NCI-H1105 treated with DMSO at 0.1 percent for 48 hours (cell line): ENCODE measurements around the gene PKNOX2.

Source experiments
- DNase-seq: peaks from one replicate; lab custom pipeline; 2025; lab: John Stamatoyannopoulos, UW

The PKNOX2 gene

DNA sequence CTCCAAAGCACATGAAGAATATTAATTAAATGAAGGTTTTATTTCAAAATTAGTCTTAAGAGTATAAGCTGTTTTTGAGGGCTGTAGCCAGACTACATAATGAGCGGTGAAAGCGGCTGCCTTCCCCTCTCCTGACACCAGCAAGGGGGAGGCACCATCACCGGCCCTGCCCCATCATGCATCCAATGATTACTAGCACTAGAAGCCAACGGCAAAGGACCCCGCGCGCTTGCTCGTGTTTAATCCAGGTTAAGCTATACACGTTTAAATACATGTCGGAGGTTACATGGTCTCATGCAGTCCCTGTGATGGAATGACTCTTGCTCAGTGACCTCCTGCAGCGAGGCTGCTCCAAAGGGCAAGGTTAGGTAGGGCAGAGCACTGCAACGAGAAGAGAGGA, 281.2 kb downstream of the PKNOX2 start:
- no peak for DNase-seq

DNA sequence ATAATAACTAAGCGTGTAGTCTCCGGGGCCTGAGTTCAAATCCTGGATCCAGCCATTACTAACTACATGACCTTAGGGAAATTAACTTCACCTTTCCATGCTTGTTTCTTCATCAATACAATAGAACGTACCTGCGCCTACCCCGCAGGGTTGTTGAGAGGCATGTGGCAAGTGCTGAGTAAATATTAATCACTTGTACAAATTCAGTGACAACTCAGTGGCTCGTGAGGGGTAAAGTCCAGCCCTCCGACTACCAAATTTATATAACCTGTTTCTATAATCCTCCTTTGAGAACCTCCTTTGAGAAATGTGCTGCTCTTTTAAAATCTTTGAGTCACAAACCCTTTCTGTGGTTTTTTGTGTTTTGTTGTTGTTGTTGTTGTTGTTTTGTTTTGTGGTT, 281.7 kb downstream of the PKNOX2 start:
- no peak for DNase-seq

DNA sequence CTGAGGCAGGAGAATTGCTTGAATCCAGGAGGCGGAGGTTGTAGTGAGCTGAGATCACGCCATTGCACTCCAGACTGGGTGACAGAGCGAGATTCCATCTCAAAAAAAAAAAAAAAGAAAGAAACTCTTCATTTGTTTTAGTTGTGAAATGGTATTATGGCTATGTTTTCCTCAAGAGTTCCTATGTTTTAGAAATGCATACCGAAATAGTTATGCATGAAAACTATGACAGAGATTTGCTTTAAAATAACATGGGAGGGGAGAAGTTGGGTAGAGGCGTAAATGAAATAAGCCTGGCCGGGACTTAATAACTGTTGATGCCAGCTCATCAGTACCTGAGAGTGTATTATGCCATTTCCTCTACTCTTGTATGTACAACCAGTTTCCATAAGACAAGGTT, 283.2 kb downstream of the PKNOX2 start:
- DNase-seq = no peak

DNA sequence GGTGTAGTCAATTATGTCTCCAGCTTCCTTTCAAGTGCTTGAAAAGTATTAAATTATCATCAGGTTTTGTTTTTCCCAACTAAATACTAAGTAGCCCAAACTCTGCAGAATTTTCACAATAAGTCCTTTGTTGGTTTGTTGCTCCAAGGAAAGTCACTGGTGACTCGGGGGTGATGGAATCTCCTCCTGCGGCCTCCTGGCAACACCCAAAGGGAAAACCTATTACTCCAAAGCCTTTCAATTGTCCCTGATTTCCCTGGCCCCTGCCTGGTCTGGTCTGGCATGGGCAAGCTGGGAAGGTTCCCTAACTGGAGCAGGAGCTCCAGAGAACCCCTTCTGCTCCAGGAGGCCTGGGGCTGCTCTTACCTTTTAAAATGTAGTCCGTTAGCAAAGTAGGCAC, 283.6 kb downstream of the PKNOX2 start:
- DNase-seq = no peak

DNA sequence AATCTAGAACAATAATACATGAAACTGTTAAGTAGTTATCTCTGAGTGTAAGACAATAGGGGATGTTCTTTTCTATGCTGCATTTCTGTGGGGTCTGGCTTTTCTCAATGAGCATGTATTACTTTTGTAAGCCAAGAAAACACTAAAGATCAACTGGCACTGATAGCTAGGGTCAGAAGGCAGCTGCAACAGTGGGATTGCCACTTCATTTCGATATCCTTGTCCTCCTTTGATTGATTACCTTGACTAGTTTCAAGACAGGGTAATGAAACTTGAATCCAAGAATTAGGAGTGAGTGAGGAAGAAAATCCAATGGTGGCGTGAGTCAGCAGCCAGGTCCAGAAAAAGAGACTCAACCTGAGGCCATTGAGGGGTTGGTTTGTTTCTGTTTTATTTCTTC, 285.0 kb downstream of the PKNOX2 start:
- DNase-seq = no peak

DNA sequence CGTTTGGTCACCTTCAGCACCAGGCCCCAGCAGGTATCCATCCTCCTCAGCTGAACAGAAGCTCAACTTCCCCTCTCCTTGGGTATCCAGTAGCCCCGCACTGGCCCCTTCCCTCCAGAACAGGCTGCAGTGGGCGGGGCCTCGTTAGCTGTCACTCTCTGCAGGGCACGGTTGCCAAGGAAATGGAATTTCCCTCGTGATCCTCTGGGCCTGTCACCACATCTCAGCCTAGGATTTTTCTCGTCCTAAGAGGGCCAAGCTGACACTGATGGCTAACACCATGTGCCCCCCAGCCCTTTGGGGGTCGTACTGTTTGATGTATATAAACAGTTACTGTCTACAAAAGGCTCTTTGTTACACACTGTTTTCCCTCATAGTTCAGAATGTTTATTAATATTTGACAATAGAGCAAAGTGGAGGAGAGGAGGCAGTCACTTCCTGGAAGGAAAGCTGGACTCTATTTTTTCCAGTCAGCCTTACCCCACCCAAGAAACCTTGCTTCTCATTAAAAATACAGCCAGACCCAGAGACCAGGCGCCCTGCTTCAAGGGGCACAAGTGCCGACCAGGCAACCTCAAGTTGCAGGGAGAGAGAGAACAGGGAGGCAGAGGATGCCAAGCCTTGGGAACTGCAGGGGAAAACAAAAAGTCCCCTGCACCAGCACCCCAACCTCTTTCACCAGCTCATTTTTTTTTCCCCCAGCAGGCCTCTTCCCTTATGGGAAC, 287.0 kb downstream of the PKNOX2 start:
- peak; percentile 13 for DNase-seq

DNA sequence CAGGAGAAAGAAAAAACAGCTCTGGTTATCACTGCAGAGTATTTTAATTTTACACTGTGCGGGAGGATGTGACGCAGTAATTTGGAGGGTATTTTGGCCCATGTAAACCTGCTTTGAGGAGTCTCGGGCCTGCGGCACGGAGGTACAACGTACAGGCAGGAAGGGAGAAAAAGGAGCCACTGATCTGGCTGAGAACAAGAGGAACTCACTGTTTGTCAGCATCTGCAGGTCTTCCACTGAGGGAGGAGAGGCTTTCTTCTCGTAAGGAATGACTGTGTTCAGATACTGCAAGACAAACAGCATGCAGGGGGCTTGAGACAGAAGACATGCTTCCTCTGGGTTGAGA, 287.5 kb downstream of the PKNOX2 start:
- no peak for DNase-seq

DNA sequence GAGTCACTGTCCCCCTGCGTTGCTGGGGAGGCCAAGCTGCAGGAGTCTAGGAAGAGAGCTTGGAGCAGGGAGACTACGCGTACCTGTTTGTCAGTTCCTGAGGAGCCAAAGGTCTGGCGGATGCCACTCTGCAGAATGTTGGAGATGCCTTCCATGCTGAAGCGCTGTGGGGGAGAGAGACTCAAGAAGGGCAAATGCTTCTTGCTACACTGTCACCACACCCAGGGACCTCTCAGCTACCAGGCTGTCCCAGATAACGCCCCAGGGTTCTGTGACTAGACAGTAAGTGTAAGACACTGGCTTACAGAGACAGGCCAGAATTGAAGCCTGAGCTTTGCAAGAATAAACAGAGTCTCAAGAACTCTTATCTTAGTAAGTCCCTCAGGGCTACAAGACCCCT, 289.5 kb downstream of the PKNOX2 start:
- no peak for DNase-seq

DNA sequence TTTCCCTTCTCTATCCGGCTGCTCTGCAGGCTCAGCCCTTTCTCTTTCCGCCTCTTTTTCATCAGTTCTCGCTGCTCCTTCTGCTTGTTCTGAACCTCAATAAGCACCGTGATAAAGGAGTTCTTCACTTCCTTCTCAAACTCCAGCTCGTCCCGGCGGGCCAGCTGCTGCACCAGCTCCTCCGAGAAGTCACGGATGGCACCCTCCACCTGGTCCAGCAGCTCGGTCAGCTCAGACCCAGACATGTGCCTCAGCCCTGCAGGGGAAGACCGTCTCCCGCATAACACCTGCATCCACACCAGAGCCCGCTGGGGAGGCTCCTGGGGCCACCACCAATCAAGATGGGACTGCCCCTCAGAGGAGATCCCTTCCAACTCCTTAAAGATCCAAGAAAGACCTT, 291.3 kb downstream of the PKNOX2 start:
- no peak for DNase-seq

DNA sequence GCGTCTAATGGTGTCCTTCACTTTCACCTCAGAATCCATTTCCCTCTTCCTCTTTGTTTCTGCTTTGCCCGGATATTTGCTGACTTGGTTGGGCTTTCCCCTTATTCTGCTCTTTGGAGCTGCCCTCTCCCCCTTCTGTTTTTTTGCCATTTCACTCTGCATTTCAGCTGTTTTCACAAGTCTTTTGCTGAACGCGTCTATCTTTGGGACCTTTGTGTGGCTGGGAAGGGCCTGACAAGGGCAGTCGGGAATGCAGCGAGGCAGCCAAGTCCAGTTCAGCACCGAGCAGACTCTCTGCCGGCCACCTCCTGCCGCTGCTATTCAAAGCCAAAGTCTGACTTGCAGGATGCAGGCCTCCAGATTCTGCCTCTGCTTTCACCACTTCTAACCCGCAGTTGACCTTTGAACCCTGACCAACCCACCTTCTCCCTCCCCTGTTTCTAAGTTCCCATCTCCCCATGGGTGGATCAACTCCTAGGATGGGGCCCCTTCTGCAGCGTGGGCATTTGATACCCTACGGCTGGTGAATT, 293.3 kb downstream of the PKNOX2 start:
- DNase-seq = no peak

DNA sequence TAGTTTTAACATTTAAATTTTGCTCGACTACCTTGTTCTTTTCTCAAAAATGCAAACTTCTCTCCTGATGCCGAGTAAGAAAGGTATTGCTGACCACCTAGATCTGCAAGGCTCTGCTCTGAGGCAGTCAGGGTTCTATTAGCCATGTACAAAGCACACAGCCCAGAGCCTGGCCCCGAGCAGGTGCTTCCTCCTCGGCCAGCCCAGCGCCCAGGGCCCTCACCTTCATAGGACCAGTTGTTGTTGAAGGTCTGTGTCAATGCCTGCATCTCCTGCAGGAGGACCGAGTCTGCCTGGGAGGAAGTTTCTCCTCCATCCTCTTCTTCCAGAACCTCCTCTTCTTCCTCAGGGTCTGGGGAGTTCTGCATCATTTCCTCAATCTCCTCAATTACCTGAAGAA, 295.7 kb downstream of the PKNOX2 start:
- DNase-seq = no peak

DNA sequence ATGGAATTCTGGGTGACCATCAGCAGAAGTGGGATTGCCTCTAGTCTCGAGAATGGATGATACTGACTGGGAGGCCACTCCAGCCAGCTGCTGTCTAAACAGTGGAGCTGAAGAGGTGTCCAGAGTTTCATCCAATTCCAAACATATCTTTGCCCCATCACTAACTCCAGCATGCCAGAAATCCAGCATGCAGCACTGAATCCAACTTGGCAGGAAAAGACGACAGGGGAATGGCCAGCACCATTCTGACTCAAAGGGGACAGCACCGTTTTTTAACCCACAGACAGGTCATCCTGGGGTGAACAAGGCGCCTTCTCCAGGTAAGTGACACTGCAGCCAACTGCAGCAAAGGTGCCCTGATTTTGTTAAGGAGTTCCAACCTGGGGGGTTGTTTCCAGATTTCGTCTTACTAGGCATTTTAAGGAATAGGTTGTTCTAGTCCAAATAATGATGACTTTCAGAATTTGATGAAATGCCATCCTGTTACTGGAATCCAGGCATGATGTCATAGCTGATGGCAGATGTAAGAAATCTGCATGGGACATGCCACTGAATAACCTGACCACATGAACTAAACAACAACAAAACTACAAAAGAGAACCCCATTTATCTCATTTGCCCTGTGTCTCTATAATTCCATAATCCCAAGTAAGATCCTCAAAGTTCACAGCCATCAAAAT, 299.2 kb downstream of the PKNOX2 start:
- no peak for DNase-seq

DNA sequence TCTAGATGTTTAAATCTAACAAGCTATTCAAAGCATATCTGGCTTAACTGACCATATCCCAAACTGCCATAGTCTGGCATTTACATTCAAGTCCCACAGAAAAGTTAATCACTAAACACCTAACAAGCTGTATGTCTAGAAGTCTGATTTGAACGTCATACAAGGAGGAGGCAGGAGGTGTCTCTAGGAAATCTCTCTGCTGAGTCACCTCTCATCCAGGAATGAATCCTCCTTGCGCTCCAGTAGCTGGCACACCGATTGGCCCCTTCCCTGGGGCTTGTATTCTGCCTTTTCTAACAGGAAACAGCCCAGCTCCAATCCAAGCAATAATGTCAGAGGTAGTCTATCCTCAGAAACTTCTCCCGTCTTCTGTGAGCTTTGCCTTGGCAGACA, 299.7 kb downstream of the PKNOX2 start:
- no peak for DNase-seq

DNA sequence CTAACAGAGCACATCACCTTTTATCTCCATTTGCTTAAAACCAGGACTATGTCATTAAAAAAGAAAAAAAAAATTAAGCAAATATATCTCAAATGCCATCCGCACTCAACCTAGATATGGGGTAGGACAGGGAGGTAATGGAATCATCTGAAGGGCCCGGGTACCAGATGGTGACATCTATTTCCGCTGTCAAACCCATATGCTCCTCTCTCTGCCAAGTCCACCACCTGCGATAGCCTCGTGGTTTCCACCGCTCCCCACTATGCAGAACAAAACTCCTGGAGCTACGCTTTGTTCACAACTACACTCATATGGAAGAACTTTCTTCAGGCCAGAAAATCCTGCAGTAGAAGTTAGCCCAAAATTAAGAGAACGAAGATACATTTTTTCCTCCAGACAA, 300.1 kb downstream of the PKNOX2 start:
- no peak for DNase-seq

DNA sequence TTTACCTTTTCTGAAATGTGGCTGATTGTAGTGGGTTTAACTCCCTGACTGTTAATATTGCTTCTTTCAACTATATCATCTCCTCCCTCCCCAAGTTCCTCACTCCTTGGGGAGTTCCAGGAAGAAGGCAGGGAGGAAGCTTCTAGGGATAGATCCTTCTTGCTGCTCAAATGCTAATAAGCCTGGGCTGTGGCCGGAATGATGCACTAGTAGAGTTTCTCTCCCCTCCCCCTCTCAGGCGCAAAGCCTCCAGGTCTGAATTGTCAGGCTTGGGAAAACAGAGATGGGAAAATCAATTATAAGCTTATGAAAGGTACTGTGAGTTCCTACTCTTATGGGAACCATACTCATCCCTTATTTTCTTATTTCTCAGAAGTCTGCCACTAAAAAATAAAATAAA, 300.7 kb downstream of the PKNOX2 start:
- no peak for DNase-seq

DNA sequence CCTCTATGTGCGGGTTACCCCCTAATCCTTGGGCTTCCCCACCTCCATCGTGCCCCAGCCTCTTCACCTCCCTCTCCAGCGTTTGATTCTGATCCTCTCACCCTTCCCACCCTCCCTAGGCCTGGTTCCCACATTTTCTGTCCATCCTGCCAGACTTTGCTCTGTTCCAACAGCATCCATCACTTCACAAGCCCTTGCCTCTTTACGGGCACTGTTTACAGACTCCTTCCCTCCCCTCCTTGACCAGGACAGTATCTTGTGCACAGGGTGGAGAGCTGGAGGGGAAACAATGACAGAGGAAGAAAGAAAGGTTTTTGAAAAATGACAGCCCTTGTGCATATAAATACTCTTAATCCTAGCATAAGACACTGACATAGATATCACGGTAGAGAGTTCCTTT, 301.1 kb downstream of the PKNOX2 start:
- DNase-seq = no peak

DNA sequence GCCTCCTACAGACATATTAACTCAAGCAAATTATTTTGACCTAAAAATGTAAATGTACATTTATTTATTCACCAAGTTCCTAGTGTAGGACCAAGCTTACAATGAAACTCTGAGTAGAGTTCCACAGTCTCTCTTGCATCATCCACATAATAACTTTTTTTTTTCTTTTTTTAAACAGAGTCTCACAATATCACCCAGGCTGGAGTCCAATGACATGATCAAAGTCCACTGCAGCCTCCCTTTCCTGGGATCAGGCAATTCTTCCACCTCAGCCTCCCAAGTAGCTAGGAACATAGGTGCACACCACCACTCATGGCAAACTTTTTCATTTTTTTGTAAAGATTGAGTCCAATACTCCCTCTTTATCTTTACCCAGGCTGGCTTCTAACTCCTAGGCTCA, 303.5 kb downstream of the PKNOX2 start:
- no peak for DNase-seq

DNA sequence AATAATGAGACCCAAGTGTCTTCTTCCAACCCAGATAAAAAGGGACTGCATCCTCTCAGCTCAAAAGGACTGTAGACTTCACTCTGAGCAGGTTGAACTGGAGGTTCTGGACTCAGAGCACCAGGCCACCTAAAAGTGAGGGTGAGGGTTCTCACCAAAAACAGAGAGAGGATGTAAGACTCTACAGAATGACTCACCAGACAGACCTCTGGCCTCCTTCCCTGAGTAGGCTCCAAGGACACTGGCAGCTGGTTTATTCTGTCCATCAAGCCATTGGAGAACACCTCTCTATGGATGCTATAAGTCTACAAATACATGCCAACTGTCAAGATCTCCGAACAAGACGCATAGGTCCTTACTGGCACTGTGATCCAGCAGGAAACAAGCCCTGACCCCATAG, 304.3 kb downstream of the PKNOX2 start:
- DNase-seq = no peak

DNA sequence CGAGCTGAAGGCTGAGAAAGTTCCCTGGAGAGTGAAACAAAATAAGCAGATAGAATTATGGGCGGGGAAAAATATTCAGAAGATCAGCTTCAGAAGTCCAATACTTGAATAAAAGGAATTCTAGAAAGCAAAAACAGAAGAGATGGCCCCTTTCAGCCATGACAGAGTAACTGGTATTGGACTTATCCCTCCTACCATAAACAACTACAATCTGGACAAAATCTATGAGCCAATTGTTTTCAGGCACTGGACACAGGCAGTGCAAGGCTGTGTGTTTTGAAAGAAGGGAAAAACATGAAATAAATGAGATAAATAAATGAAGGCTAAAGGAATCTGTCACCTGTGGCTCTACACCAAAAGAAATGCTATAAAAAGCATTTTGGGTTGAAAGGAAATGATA, 305.8 kb downstream of the PKNOX2 start:
- no peak for DNase-seq

DNA sequence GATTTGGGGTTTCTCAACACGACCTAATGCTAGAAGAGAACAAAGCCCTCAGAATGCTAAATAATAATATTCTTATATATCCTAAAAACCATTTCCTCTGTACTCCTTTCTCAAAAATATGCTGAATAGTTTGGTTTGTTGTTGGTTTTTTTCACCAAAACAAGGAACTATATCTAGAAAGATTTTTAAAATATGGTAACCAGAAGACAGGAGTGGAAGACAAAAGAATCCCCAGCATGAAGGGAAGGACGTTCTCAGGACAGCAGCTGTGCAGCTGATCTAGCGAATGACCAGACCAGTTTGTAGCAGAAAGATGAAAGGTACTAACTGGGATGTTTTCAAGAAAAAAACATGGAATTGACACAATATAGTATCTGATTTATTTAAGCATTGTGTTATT, 312.2 kb downstream of the PKNOX2 start:
- DNase-seq = no peak

DNA sequence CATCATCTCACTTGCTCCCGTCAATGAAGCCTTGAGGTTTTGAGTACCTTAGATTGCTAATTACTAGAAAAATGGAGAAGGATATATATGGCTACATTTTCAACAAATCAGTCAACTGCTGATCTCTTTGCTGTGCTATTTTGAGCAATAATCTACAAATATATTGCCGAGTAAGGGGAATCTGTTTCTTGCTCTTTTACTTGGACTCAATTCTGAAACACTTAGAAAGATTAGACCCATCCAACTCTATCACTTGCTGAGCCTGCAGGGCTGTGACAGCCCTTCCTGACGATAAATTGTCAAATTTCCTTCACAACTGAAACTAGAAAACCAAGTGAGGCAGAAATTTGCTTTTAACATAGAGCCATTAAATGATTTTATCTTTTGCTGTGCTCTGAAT, 314.6 kb downstream of the PKNOX2 start:
- DNase-seq = no peak

DNA sequence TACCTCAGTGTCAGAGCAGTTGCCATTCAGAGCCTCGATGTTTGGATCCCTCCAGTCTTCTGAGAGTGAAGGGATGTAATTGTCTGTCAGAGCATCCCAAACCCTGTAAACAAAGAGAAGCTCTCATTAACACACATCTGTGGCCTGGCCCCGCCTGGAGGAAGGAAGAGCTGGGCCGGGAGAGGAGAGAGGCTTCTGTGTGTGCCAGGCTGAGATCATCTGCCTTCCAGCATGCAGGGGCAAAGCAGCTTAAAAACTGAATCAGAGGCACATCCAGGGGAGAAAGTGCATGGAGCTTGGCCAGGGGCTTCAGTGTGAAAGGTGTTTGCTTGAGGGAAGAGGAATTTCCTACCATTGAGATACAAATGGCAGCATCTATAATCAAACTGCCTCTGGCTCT, 317.0 kb downstream of the PKNOX2 start:
- no peak for DNase-seq
